ENCODE data around the gene ZNF276.

Gene ZNF276

DNA sequence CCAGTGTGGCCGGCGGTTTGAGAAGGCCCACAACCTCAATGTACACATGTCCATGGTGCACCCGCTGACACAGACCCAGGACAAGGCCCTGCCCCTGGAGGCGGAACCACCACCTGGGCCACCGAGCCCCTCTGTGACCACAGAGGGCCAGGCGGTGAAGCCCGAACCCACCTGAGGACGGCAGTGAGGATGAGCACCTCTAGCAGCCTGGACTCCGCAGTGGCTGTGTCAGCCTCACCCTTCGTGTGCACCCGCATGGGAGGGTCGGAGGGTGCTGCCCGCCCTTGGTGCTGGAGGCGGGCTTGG is 16.7 kb downstream of the ZNF276 start:
- Mint-ChIP-seq H3K9me3 (no peaks in the 10 kb centered on the region), H3K4me3 (no peak overlapping the region), H3K36me3 (peaks cover 5% of the 10 kb centered on the region), H3K27ac (no peak overlapping the region), H3K4me1 (peaks cover 45% of the 10 kb centered on the region), H3K27me3 (no peaks in the 10 kb centered on the region)

DNA sequence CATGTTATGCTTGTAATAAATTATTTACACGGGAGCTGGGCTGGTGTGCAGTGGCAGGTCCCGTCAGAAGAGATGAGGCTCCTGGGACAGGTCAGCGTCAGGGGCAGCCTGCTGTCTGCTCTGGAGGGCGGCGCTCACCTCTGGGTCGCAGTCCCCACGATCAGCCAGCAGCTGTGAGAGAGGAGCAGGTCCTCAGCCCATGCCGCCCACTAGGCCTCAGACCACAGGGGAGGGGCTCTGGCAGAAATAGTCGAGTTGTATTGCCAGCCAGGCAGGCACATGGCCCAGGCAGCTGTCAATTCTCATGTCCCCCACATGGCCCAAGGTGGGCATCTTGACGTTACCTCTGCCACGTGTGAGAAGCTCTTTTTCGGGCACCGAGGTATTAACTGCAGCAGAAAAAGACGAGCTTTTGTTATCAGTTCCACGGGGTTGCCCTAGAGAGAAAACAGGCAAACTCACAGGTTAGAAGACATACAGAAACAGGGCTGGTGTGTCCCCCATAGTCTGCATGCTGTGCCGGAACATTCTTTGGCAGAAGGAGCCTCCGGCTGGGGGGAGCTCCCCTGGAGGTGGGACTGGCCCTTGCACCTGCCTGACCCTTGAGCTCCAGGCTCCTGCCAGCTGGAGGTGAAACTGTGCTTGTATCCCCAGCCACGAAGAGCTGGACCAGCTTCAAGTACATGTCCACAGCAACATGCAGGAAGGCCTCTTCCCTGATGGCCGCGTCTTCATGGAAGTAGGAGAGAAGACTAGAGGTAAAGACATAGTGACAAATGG is 17.4 kb downstream of the ZNF276 start:
- H3K4me3 Mint-ChIP-seq: no peak overlapping the region

DNA sequence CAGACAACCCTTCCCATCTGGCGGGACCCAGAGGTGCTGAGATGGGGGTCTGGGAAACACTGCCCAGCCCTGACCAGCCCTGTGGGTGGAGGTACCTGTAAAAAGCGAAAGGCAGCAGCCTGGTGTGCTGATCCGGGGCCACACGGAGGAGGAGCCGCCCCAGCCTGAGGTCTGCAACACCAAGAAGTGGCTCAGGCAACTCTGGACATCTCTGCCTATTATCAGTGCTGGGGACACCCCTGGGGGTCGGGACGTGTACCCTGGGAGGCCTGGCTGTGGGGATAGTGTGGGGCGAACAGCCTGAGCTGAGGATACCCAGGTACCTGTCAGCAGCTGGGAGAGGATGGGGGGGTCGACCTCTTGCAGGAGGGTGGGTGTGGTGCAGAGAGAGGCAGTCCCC is 18.0 kb downstream of the ZNF276 start:
- no peaks in the 10 kb centered on the region for H3K27me3 Mint-ChIP-seq
- H3K36me3 Mint-ChIP-seq: peaks cover 4% of the 10 kb centered on the region
- H3K27ac Mint-ChIP-seq: no peak overlapping the region
- H3K4me3 Mint-ChIP-seq: no peak overlapping the region
- no peaks in the 10 kb centered on the region for H3K9me3 Mint-ChIP-seq
- H3K4me1 Mint-ChIP-seq: peaks cover 44% of the 10 kb centered on the region

More for the DNA sequence above, 17.4 kb downstream of the ZNF276 start:
- Mint-ChIP-seq H3K27ac (peak overlapping the region; percentile 23), H3K4me1 (peaks cover 49% of the 10 kb centered on the region), H3K36me3 (peaks cover 4% of the 10 kb centered on the region), H3K27me3 (no peaks in the 10 kb centered on the region), H3K9me3 (no peaks in the 10 kb centered on the region)

DNA sequence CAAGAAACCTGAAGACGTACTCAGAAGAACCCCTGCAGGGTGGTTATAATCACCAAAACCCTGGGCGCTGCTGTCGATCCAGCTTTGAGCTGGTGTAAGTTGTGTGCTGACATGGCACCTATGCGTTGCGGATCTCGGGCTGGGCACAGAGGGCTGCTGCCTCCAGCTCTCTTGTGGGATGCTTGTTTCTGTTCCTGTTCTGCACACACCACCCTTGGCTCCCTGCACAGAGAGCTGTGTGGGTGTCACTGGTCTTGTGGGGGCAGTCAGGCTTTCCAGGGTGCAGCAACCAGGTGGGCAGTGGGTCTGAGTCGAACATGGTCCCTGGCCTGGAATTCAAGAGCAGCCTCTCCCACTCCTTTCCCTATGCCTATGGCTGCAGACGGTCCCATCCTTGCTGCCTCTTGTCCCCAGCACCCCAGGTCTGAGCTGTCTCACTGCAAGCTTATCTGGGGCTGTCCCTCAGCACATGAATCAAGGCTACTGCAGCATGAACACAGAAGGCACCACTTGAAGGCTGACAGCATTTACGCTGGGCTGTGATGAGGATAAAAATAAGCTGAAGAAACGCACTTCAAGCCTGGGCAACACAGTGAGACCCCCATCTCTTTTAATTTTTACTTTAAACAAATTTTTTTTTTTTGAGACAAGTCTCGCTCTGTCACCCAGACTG is 20.1 kb downstream of the ZNF276 start:
- Mint-ChIP-seq H3K27me3 (no peaks in the 10 kb centered on the region), H3K4me3 (no peak overlapping the region), H3K36me3 (peaks cover 2% of the 10 kb centered on the region), H3K9me3 (no peaks in the 10 kb centered on the region), H3K27ac (no peak overlapping the region), H3K4me1 (peaks cover 39% of the 10 kb centered on the region)

DNA sequence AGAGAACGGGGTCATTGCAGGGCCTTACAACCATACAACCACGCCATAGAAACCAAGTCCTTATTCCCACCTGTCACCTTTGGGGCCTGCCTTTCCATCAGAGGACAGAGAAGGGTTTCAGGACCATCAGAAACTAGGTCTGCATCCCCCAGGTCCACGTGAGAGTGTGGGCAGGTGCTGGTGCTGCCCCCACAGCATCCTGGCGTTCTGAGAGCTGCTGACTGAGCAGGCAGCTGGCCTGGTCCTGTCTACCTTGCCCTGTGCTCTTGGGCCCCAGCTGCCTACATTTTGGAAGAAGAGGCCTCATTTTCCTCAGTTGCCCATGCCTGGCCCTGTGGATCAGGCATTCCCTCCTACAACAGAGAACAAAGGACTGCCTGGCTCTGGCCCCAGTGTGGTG is 21.6 kb downstream of the ZNF276 start:
- Mint-ChIP-seq H3K36me3 (no peaks in the 10 kb centered on the region), H3K9me3 (no peaks in the 10 kb centered on the region), H3K4me1 (peaks cover 33% of the 10 kb centered on the region)

DNA sequence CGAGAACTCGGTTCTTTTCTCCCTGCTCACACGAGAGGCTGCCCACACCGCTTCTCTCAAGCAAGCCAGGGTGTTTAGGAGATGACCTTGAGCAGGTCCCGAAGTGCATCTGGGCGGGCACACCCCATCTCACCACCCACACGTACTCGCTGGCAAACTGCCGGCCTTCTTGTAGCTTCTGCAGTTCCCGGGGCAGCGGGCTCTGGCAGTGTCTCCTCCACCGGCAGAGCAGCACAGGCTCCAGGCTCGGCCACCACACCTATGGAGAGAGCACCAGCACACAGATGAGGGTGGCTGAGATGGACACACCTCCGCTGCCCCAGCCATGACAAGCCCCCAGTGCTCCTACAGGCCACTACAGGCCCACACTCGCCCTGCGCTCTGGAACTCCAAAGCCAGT is 23.5 kb downstream of the ZNF276 start:
- H3K27me3 Mint-ChIP-seq: no peaks in the 10 kb centered on the region
- H3K36me3 Mint-ChIP-seq: no peaks in the 10 kb centered on the region
- H3K27ac Mint-ChIP-seq: no peak overlapping the region
- peaks cover 28% of the 10 kb centered on the region for H3K4me1 Mint-ChIP-seq
- H3K9me3 Mint-ChIP-seq: no peaks in the 10 kb centered on the region
- no peak overlapping the region for H3K4me3 Mint-ChIP-seq

More for the DNA sequence above, 21.6 kb downstream of the ZNF276 start:
- no peaks in the 10 kb centered on the region for H3K27me3 Mint-ChIP-seq
- H3K27ac Mint-ChIP-seq: peak overlapping the region; percentile 65
- H3K4me3 Mint-ChIP-seq: no peak overlapping the region

DNA sequence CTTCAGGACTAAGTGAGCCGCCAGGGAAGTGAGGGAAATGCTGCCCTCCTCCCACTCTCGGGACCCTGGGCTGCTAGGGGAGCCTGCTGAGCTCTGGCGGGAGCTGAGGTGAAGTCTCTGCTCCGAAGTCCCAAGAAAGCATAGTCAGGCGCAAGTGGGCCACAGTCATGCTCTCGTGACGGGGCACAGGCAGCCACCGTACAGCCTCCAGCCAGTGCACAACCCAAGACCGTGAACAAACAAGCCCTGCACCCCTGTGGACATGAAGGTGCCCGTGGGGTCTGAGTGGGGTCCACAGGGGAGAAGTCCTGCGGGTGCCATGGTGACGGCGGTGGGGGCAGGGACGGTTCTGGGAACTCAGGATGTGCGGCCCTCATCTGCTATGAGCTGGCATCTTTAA is 24.7 kb downstream of the ZNF276 start:
- no peaks in the 10 kb centered on the region for H3K27me3 Mint-ChIP-seq
- no peaks in the 10 kb centered on the region for H3K9me3 Mint-ChIP-seq
- no peaks in the 10 kb centered on the region for H3K36me3 Mint-ChIP-seq
- H3K4me1 Mint-ChIP-seq: peaks cover 30% of the 10 kb centered on the region
- no peak overlapping the region for H3K27ac Mint-ChIP-seq
- H3K4me3 Mint-ChIP-seq: no peak overlapping the region

DNA sequence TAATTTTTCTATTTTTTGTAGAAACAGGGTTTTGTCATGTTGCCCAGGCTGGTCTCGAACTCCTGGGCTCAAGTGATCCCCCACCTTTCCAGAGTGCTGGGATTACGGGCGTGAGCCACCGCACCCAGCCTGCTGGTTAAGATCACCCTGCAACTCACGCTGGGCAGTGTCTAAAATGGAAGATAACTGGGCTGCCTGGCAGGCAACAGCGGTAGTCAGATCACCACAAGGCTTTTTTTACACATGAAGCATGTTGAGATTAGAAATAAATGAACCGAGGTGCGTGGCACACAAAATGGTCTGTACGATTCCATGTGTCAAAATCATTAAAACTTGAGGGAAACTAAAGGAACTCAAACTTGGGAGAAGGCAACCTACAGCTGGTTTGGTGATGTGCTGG is 26.7 kb downstream of the ZNF276 start:
- H3K27me3 Mint-ChIP-seq: no peaks in the 10 kb centered on the region
- H3K36me3 Mint-ChIP-seq: no peaks in the 10 kb centered on the region
- no peak overlapping the region for H3K4me3 Mint-ChIP-seq
- peaks cover 27% of the 10 kb centered on the region for H3K4me1 Mint-ChIP-seq
- H3K27ac Mint-ChIP-seq: no peak overlapping the region
- no peaks in the 10 kb centered on the region for H3K9me3 Mint-ChIP-seq

DNA sequence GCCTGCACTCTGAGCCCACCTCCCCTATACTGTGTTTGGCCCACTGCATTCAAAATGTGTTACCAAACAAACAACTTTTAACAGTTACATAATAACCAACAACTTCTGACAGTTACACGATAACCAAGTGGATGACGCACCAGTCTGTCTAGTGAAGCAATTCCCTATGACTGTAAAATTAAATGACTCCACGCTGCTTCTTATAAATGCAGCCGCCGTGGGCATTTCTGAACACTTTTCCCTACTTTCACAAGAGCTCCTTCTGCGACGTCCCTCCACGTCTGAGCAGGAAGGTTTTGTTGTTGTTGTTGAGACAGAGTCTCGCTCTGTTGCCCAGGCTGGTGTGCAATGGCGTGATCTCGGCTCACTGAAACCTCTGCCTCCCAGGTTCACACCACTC is 27.6 kb downstream of the ZNF276 start:
- no peaks in the 10 kb centered on the region for H3K36me3 Mint-ChIP-seq
- peaks cover 27% of the 10 kb centered on the region for H3K4me1 Mint-ChIP-seq
- no peak overlapping the region for H3K4me3 Mint-ChIP-seq
- H3K27ac Mint-ChIP-seq: no peak overlapping the region
- no peaks in the 10 kb centered on the region for H3K9me3 Mint-ChIP-seq
- no peaks in the 10 kb centered on the region for H3K27me3 Mint-ChIP-seq

DNA sequence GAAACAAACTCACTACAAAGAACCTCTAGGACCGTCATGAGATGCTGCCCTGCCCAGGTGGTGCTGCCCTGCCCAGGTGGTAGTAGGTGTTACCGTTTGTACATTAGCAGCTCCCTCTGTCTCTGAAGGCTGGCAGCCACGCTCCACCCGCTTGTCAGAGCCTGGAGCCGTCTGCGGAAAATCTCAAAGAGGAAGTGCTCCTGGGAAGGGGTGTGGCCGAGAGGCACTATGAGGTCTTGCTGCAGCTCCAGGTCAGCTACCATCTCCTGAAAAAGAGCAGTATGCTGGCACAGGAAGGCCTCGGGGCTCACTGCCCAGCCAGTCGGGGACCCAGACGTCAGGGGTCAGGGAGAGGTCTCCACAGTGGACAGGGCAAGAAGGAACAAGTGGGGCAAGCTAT is 28.3 kb downstream of the ZNF276 start:
- no peaks in the 10 kb centered on the region for H3K36me3 Mint-ChIP-seq
- peak overlapping the region; percentile 39 for H3K4me3 Mint-ChIP-seq
- peak overlapping the region; percentile 84 for H3K27ac Mint-ChIP-seq

DNA sequence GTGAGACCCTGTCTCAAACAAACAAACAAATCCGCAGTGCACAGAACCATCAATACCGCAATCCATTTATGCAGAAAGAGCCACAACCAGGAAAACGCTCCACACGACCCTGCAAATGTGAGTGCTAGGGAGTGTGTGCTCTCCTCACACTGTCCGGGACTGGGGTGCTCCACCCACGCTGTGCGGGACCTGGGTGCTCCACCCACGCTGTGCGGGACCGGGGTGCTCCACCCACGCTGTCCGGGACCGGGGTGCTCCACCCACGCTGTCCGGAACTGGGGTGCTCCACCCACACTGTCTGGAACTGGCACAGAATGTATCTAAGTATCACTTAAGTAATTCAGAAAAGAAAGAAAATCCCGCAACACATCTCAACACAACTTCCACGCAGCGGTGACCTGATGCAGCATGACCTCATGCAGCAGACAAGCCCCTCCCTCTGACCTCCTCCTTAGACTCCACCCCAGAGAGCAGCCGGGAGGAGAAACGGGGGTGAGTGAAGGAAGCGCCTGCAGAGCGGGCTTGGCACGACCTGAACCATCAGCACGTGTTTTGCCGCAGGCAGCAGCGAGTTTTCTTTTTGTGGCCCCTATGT is 38.5 kb downstream of the ZNF276 start:
- Mint-ChIP-seq H3K27ac (peak overlapping the region; percentile 55), H3K36me3 (peaks cover 4% of the 10 kb centered on the region), H3K4me1 (peaks cover 36% of the 10 kb centered on the region), H3K9me3 (no peaks in the 10 kb centered on the region), H3K27me3 (no peaks in the 10 kb centered on the region), H3K4me3 (peak overlapping the region; percentile 49)

More for the DNA sequence above, 28.3 kb downstream of the ZNF276 start:
- Mint-ChIP-seq H3K27me3 (no peaks in the 10 kb centered on the region), H3K9me3 (no peaks in the 10 kb centered on the region), H3K4me1 (peaks cover 27% of the 10 kb centered on the region)

DNA sequence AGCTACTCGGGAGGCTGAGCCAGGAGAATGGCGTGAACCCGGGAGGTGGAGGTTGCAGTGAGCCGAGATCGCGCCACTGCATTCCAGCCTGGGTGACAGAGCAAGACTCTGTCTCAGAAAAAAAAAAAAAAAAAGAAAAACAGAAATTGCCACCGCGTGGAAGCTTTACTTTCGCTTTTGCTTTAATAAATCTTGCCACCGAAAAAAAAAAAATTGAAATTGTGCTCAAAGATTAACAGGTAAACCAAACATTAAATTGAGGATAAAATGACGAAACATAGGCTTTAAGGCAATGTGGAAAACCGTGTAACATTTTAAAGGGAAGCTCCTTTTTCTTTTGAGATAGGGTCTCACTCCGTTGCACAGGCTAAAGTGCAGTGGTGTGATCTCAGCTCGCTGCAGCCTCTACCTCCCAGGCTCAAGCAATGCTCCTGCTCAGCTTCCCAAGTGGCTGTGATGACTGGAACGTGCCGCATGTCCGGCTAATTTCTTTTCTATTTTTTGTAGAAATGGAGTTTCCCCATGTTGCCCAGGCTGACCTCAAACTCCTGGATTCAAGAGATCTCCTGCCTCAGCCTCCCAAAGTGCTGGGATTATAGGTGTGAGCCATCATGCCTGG is 40.1 kb downstream of the ZNF276 start:
- no peaks in the 10 kb centered on the region for H3K9me3 Mint-ChIP-seq
- peaks cover 37% of the 10 kb centered on the region for H3K4me1 Mint-ChIP-seq
- peak overlapping the region; percentile 93 for H3K27ac Mint-ChIP-seq
- H3K36me3 Mint-ChIP-seq: peaks cover 4% of the 10 kb centered on the region
- peak overlapping the region; percentile 87 for H3K4me3 Mint-ChIP-seq
- H3K27me3 Mint-ChIP-seq: no peaks in the 10 kb centered on the region

DNA sequence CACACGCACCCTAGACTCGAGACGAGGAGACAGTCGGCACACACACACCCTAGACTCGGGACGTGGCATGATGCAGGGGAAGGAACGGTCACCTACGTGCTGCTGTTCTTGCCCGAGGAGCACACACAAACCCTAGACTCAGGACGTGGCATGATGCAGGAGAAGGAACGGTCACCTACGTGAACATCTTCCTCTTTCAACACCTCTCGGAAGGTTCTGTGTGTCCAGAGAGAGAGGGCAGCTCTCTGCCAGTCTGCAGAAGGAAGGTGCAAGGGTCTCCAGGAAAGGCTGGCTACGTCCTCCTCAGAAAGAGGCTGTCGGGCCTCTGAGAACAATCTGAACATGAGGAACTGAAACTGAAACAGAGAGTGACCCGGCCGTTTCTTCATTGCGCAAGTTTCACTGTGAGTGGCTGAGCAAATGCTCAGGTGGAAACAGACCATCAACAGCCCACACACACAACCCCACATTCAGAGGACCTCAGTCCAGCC is 43.4 kb downstream of the ZNF276 start:
- Mint-ChIP-seq H3K27me3 (no peaks in the 10 kb centered on the region), H3K4me3 (peak overlapping the region; percentile 56), H3K27ac (peak overlapping the region; percentile 79), H3K4me1 (peaks cover 31% of the 10 kb centered on the region), H3K36me3 (peaks cover 2% of the 10 kb centered on the region), H3K9me3 (no peaks in the 10 kb centered on the region)

DNA sequence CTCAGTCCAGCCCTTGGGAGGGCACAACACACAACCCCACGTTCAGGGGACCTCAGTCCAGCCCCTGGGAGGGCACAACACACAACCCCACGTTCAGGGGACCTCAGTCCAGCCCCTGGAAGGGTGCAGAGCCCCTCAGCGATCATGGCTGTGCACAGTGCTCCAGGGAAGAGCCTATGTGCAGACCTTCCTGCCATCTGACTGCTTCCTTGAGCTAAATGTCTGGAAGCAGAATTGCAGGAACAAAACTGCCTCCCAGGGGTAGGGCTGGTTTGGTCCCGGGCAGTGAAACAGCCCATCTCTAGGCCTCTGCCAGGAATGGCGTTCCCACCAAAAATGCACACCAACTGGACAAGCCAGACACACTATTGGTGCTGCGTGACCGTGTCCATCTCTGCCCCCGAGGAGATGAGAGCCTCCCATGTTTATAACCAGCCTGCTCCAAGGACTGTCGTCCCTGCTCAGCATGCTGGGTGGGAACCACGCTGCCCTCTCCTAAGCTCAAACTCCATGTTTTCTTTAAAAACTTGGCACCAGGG is 44.0 kb downstream of the ZNF276 start:
- no peak overlapping the region for H3K27ac Mint-ChIP-seq
- H3K4me1 Mint-ChIP-seq: peaks cover 27% of the 10 kb centered on the region
- no peak overlapping the region for H3K4me3 Mint-ChIP-seq
- no peaks in the 10 kb centered on the region for H3K9me3 Mint-ChIP-seq
- no peaks in the 10 kb centered on the region for H3K27me3 Mint-ChIP-seq
- H3K36me3 Mint-ChIP-seq: peaks cover 2% of the 10 kb centered on the region

DNA sequence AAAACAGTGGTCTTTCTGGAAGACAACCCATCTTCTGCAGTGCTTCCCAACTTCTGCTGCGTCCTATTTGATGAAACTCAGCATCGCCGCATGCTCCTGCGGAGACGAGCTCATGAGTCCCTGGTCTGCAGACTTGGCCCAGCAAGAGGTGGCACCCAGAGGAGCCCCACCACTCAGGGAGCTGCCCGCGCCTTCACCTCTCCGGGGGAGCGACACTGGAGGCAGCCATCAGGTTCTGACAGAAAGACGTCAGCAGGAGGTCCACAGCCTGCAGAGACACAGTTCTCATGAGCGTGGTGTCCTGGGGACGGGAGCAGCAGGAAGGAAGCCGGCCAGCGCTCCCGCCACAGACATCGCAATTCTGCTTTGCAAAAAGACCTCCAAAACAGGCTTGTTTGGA is 49.0 kb downstream of the ZNF276 start:
- Mint-ChIP-seq H3K27ac (no peak overlapping the region), H3K36me3 (peaks cover 1% of the 10 kb centered on the region), H3K4me1 (no peaks in the 10 kb centered on the region), H3K27me3 (no peaks in the 10 kb centered on the region), H3K4me3 (no peak overlapping the region), H3K9me3 (no peaks in the 10 kb centered on the region)
